A673 (cell line): ENCODE results near the gene SPEF2. TPM values are rescaled to one million over a fixed set of nuclear protein-coding genes. Genes with fewer than 3 reads are reported as not detected.

Experiments
- BruUV-seq: library from RNA; stranded (reverse); fragments of 400-500 nt; replicated peaks from 2 replicates; lab custom pipeline; 2021; lab: Mats Ljungman, UMichigan
- CTCF ChIA-PET: fragments of 300-600 bp; sonication (Branson Sonifier 250); formaldehyde crosslinking; loops from one replicate; lab custom pipeline; 2022; ENCODE audit warnings: antibody characterized with exemption; lab: Charles Lee
- POLR2A ChIA-PET: fragments of 300-600 bp; sonication (Branson Sonifier 250); formaldehyde crosslinking; loops from one replicate; lab custom pipeline; 2022; ENCODE audit warnings: antibody characterized with exemption; ENCODE audit not compliant: low non-redundant PET; lab: Charles Lee
- DNase-seq: peaks from one replicate; pipeline ENCODE4 v3.0.0-alpha.2; 2015; ENCODE audit warnings: low spot score
- H3K27ac ChIP-seq: fragments of 200-600 bp; sonication (generic); 2 replicates; pipeline ENCODE4 v1.5.1; 2016; ENCODE audit warnings: mixed run types, low read depth, mild to moderate bottlenecking, mixed read lengths, antibody characterized with exemption, low read length; ENCODE audit not compliant: poor library complexity, severe bottlenecking
- H3K27me3 ChIP-seq: fragments of 200-600 bp; sonication (generic); replicated peaks from 2 replicates; pipeline ENCODE4 v1.6.1; 2017; ENCODE audit warnings: mixed run types, low read depth, mild to moderate bottlenecking, mixed read lengths, antibody characterized with exemption, low read length; ENCODE audit not compliant: insufficient read depth, poor library complexity
- H3K36me3 ChIP-seq: fragments of 200-600 bp; sonication (generic); 2 replicates; pipeline ENCODE4 v1.6.1; 2016; ENCODE audit warnings: mixed run types, mild to moderate bottlenecking, mixed read lengths, antibody characterized with exemption, low read length; ENCODE audit not compliant: insufficient read depth, poor library complexity, severe bottlenecking
- H3K4me1 ChIP-seq: fragments of 200-600 bp; sonication (generic); 2 replicates; pipeline ENCODE4 v1.6.1; 2017; ENCODE audit warnings: mixed run types, mild to moderate bottlenecking, mixed read lengths, antibody characterized with exemption, low read length; ENCODE audit not compliant: insufficient read depth, poor library complexity, severe bottlenecking
- H3K4me3 ChIP-seq: fragments of 200-600 bp; sonication (generic); 2 replicates; pipeline ENCODE4 v1.5.1; 2016; ENCODE audit warnings: low read depth, mixed run types, mild to moderate bottlenecking, mixed read lengths, low read length; ENCODE audit not compliant: poor library complexity, severe bottlenecking
- H3K9me3 ChIP-seq: fragments of 200-600 bp; sonication (generic); 2 replicates; pipeline ENCODE4 v1.6.1; 2016; ENCODE audit warnings: mixed run types, low read depth, mild to moderate bottlenecking, mixed read lengths, antibody characterized with exemption, low read length; ENCODE audit not compliant: poor library complexity, severe bottlenecking
- EZH2 ChIP-seq: fragments of 200-600 bp; sonication (generic); IDR thresholded peaks from 2 replicates; pipeline ENCODE4 v1.6.1; 2017; ENCODE audit warnings: borderline replicate concordance, low read depth, mild to moderate bottlenecking, mixed read lengths, antibody characterized with exemption, low read length; ENCODE audit not compliant: poor library complexity, severe bottlenecking
- intact Hi-C: fragments of 100-400 bp; cut with micrococcal nuclease; formaldehyde crosslinking; loops from one replicate; pipeline ENCODE4 v1.10.0; 2022; ENCODE audit not compliant: unreplicated experiment
- total RNA-seq: library from RNA; stranded (reverse); gene quantifications from 2 replicates; pipeline ENCODE4 v1.2.3, GENCODE V29; 2021
- TF ChIP-seq, protein P1 (sequence below): fragments of 300-800, 200-600 bp; sonication (generic); conservative IDR thresholded peaks from 2 replicates; pipeline ENCODE4 v1.5.1; 2017; ENCODE audit warnings: low read depth, mild to moderate bottlenecking, antibody characterized with exemption, low read length, moderate library complexity, mixed read lengths

Gene SPEF2
- total RNA-seq, 1 experiment from 2014 or later, result 1.5 TPM

DNA sequence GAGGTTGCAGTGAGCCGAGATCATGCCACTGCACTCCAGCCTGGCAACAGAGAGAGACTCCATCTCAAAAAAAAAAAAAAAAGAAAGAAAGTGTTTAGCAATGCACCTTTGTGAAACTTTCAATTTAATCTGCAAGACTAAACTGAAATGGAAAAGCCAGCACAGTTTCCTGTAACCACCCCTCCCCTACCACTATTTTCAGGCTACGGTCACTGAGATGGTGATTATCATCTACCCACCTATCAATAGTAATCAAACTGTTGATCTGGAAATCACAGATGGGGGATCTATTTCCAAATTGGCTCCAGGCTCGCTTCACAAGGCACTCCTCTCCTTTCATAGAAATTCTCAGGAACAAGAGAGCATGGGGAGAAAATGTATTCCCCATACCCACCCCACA is 208.4 kb downstream of the SPEF2 start:
- POLR2A ChIA-PET, result no interaction called here
- no TSS peak for BruUV-seq
- no peaks in the 10 kb centered on the region for H3K27me3 ChIP-seq
- no peaks in the 10 kb centered on the region for H3K4me1 ChIP-seq
- DNase-seq, result no peak
- H3K4me3 ChIP-seq, result no peak overlapping the region
- H3K27ac ChIP-seq, result no peak overlapping the region
- CTCF ChIA-PET, result no interaction called here
- TF ChIP-seq, protein P1, sequence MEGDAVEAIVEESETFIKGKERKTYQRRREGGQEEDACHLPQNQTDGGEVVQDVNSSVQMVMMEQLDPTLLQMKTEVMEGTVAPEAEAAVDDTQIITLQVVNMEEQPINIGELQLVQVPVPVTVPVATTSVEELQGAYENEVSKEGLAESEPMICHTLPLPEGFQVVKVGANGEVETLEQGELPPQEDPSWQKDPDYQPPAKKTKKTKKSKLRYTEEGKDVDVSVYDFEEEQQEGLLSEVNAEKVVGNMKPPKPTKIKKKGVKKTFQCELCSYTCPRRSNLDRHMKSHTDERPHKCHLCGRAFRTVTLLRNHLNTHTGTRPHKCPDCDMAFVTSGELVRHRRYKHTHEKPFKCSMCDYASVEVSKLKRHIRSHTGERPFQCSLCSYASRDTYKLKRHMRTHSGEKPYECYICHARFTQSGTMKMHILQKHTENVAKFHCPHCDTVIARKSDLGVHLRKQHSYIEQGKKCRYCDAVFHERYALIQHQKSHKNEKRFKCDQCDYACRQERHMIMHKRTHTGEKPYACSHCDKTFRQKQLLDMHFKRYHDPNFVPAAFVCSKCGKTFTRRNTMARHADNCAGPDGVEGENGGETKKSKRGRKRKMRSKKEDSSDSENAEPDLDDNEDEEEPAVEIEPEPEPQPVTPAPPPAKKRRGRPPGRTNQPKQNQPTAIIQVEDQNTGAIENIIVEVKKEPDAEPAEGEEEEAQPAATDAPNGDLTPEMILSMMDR, result no peak
- TF ChIP-seq EZH2, result no peak
- intact Hi-C loops, result no loop called here
- H3K36me3 ChIP-seq, result no peaks in the 10 kb centered on the region
- no peaks in the 10 kb centered on the region for H3K9me3 ChIP-seq

DNA sequence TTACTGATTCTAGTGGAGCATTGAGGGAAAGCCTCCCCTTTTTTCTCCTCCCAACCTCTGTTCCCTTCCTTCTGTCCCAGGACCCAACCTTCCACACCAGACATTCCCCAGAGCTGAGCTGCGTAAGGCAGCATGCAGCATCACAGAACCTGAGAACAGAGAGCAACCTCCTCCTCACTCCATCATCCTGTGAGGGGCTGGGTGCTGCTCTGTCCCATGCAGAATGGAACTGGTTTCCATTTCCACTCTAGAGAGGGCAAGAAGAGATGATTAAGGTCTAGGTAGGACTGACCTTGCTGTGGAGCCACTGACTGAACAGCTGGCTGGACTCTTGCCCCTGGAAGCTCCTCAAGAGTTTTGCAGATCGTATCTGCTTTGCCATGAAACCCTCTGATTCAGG is 208.9 kb downstream of the SPEF2 start:
- no TSS peak for BruUV-seq
- Histone ChIP-seq H3K36me3 (no peaks in the 10 kb centered on the region), H3K27ac (no peak overlapping the region), H3K4me3 (no peak overlapping the region), H3K9me3 (no peaks in the 10 kb centered on the region), H3K27me3 (no peaks in the 10 kb centered on the region), H3K4me1 (no peaks in the 10 kb centered on the region)
- TF ChIP-seq, protein P1, result no peak
- TF ChIP-seq EZH2, result no peak
- DNase-seq, result no peak
- intact Hi-C loops, result no loop called here
- CTCF ChIA-PET, result no interaction called here
- POLR2A ChIA-PET, result no interaction called here

GRCh38 chr5:35828082-35828598 is 210.5 kb downstream of the SPEF2 start:
- H3K4me1 ChIP-seq, result no peaks in the 10 kb centered on the region
- DNase-seq, result no peak
- BruUV-seq, result no TSS peak
- H3K9me3 ChIP-seq, result no peaks in the 10 kb centered on the region
- intact Hi-C loops, result no loop called here
- ChIA-PET CTCF (no interaction called here), POLR2A (no interaction called here)
- no peak overlapping the region for H3K27ac ChIP-seq
- no peak overlapping the region for H3K4me3 ChIP-seq
- no peaks in the 10 kb centered on the region for H3K27me3 ChIP-seq
- TF ChIP-seq, protein P1, result no peak
- TF ChIP-seq EZH2, result no peak
- H3K36me3 ChIP-seq, result no peaks in the 10 kb centered on the region
